Ureter (tissue), 1 donor: ENCODE measurements around the gene MBP. TPM values are rescaled to one million over a fixed set of nuclear protein-coding genes. Genes with fewer than 3 reads are reported as not detected.

ENCODE experiments used
- DNase-seq: peaks from one replicate; pipeline ENCODE4 v3.0.0-alpha.2; 2020; ENCODE audit warnings: low spot score
- total RNA-seq: library from RNA; stranded (reverse); gene quantifications from one replicate; pipeline ENCODE4 v1.2.4, GENCODE V29; 2023
- donor health status: DM: yes; HTN: yes; CAD: no.

MBP gene
- total RNA-seq, 1 donor from 2014 or later = 78.7 TPM

- DNase-seq = peak; percentile 91
These were observed 18.0 kb downstream of the MBP start for GRCh38 chr18:77114415-77115191.

GRCh38 chr18:77114152-77114414 is 18.5 kb downstream of the MBP start:
- DNase-seq = no peak

DNA sequence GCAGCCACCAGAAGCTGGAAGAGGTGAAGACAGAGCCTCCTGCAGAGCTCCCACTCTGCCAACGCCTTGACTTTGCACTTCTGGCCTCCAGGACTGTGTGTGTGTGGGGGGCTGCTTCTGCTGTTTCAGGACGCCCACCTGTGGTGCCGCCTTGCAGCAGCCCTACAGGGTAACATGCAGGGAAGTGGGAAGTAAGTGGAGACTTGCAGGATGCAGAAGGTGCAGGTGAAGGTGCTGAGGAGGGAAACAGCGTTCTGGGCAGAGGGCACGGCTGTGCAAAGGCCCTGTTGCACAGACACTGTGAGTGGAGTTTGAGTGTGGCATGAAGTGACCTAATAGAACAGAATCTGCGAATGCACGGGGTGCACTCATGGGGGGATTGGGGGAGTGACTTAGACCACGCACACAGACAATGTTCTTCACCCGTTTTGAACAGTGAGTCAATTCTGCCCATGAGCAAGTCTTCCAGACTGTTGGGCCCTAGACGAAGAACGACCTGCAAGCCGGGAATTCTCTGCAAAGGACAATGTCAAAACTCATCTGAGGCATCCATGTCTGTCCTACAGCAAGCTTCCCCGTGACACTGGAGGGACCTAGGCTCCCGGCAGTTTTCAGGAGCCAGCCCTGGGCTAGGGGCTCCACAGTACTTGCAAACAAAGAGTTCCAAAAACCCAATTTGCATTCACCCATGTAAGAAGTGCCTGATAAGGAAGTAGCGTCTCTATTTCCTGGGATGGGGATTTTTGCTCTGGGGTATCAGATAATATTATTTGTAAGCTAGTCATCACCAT is 19.0 kb downstream of the MBP start:
- peak; percentile 36 for DNase-seq

- DNase-seq = no peak
These were observed 19.9 kb downstream of the MBP start for GRCh38 chr18:77112747-77113092.

GRCh38 chr18:77111951-77112746 is 20.4 kb downstream of the MBP start:
- DNase-seq = no peak

- peak; percentile 57 for DNase-seq
These were observed 21.1 kb downstream of the MBP start for GRCh38 chr18:77111449-77111848.

- peak; percentile 36 for DNase-seq
These were observed 21.6 kb downstream of the MBP start for GRCh38 chr18:77110936-77111335.

- DNase-seq = no peak
These were observed 22.2 kb downstream of the MBP start for GRCh38 chr18:77110400-77110799.

- no peak for DNase-seq
These were observed 22.9 kb downstream of the MBP start for GRCh38 chr18:77109648-77110019.

DNA sequence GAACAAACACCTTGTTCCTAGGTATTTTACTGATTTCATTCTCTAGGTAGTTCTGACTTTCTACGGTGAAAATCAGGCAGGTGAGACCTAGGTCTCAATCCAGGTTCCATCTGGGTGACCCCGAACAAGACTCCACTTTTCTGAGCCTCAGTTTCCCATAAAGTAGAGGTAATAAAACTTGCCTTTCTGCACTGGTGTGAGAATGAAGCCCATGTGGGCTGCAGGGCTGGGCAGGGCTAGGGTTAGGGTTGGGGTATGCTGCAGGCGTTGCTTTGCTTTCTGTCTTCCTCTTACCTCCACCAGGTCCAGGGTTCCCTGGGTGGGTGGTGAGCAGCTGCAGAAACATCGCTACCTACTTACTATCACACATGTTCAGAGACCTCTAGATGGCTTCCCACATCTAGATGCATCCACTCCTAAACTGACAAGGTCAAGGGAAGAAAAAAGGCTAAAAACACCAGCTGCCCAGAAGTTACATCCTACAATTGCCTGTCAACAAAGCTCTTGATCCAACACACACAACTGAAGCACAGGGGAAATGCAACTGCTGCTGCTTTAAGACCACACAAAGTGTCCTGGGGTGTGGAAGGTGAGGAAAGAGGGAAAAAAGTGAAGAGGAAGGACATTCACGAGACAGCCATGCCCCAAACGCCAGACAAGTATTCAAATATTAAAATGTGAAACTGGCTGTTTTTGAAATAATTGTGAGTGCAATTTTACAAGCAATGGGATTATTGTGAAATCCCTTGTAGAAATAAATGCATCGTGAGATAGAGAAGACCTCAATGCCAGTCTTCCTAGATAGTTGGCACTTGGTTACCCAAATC is 23.5 kb downstream of the MBP start:
- DNase-seq = no peak

DNA sequence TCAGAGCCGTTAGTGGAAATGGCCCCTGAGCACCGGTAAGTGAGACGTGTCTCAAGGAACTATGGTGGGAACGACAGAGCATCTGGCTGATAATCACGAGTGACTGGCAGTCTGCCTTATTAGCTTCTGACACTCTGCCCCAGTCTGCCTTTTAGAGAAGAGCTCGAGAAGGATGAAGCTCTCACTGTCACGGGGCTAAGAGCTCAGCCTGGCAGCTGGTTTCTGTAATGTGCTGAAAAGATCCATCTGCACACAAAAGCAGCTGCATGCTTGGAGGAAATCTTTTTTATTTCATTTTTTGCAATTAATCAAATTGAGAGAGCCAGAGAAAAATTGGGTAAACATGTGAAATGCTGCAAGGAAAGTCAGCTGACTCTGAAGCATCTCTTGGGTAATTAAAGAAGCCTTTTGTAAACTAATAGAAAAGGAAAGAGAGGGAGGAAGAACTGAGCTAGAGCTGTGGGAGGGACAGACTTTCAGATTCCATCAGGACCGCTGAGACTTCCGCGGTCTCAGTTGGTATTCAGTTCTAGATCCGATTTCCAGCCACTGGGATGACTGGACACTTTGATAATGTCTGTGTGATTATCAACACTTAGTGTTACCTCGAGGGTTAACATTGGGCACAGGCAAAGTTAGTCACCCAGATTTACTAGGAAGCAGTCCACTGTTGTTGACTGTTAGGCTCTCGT is 24.4 kb downstream of the MBP start:
- DNase-seq = peak; percentile 59

GRCh38 chr18:77107292-77107691 is 25.3 kb downstream of the MBP start:
- DNase-seq = peak; percentile 39

DNA sequence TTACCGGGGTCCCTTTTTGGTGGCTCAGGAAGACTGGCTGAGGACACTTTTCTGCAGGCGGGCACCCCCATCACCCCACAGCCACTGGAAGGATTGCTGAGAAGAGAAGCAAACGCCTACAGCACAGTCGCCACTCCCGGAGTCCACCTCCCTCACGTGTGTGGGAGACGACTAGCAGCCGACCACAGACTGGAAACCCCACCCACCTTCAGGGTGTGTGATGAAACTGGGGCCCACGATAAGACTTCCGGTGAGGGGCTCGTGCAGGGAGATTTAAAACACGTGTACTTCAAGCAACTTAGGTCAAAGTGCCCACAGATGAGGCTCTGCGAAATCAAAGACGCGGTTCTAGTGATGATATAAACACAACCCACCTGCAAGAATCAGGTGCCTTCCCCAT is 26.3 kb downstream of the MBP start:
- peak; percentile 48 for DNase-seq

- no peak for DNase-seq
These were observed 26.9 kb downstream of the MBP start for GRCh38 chr18:77105680-77106079.

- DNase-seq = no peak
These were observed 27.6 kb downstream of the MBP start for GRCh38 chr18:77105028-77105427.

- DNase-seq = no peak
These were observed 28.5 kb downstream of the MBP start for GRCh38 chr18:77103991-77104531.

DNA sequence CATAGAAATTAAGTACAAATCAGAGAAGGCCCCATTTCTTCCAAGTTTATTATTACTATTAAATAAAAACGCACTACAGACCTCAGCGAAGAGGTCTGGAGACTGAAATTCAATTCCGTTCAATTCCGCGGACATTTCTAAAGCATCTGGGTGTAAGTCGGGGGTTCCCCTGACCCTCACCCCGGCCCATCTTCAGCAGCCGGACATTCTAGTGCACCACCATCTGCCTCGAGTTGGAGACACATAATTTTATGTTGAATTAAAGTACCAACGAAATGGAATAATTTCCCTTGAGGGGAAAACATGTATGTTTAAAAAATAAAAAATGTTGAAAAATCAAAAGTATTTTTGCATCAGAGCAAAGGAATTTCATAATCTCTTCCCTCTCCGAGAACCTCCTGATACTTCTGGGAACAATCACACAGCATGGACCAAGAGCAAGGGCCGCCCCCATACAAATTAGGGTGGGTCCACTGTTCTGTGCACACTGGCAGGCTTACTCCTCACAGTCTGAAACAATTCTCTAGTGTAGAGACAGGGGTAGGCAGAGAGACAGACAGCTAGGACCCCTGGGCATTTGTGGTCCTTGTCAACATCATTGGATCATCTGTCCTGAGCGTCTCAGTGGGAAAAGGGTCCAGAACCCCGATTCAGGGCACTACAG is 29.3 kb downstream of the MBP start:
- DNase-seq = no peak

DNA sequence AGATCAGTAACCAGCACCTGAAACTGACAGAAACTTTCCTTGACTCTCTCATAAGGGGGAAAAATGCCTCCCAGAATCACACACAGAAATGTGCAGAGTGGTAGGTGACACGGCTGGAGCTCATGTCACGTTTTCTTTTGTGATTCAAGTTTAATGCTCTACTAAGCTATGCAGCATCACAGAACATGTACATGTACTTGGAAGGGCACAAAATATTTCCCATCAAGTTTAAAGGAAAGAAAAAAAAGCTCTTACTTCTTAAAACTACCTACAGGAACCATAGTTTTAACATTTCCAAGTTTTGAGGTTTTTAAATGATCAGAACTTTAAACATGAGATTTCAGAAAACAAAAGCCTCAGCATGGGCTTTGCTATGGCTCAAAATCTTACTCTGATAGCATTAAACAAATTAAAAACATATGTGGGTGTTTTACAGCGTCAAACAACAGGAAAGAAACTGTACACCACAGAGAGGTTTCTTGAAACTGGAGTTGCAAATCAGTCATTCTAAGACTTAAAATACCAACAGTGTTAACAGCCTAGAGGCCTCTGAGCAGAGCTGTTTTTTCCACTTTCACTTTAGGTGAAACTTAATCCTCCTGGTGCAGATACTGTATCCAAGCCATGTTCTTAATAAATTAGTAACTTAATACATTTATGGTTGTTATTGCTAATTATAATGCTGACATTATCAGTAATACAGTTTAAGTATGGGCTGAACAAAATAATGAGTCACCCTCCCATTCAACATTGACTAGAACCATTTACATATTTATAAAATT is 30.1 kb downstream of the MBP start:
- no peak for DNase-seq

DNA sequence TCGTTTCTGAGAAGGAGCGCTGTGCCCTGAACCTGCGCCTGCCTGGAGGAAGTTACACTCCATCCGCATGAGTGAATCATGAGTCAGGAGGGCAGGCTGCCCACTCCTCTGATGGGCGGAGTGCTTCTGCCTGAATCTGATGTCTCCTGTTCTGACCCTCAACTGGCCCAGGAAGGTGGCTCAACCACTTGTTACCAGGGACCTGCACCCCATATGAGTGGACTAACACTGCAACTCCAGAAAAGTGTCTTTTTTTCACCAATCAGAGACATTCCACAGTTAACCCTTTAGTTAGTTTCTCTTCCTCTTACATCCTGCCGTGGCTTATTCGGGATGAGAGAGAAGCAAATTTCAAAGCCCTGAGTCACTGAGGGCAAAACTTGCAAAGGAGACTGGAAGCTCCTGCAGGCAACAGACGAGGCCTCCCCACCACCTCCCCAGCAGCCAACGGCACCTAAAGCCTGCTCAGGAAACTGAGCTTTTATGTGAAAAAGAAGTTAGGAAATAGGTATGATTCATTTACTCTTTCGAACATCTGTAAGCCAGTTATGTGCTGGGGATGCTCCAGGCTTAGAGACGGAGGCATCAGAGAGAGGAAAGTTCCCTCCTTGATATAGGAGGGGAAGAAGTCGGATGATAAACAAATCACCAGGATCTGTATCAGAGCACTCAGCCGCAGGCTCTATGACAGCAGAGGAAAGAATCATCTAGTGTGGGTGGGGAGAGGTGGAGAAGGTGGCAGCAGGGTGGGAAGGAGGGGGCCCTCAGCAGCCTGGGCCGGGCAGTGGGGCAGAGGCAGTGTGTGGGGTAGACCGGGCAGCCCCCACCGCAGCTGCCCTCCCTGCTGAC is 30.9 kb downstream of the MBP start:
- peak; percentile 82 for DNase-seq
